Measurements from ENCODE around the gene GSG1L. TPM values are rescaled to one million over a fixed set of nuclear protein-coding genes. Genes with fewer than 3 reads are reported as not detected.

The GSG1L gene
- total and polyA plus RNA-seq, 9 of the 15 experiments (the other 6 are each of a cell fraction or from before 2014, with no cell fraction given): not detected

DNA sequence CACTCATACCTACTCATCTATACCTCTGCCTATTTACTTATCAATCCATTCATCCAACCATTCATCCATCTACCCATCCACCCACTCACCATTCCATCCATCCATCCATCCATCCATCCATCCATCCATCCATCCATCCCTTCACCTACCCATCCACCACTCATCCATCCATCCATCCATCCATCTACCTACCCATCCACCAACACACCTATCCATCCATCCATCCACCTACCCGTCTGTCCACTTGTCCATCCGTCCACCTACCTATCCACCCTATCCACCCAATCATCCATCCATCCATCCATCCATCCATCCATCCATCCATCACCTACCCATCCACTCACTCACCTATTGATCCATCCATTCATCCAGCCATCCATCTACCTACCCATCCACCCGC lies 235.7 kb downstream of the GSG1L start:
- TF ChIP-seq PCBP2 (IDR thresholded peaks at IDR 0.05; ENCODE audit: low read depth, low read length, poor library complexity, severe bottlenecking) (no peak), EWSR1 (IDR thresholded peaks at IDR 0.05; ENCODE audit: borderline replicate concordance, low read depth, partially characterized antibody) (no peak), NFE2 (IDR thresholded peaks at IDR 0.05; ENCODE audit: low read depth) (no peak), PRPF4 (IDR thresholded peaks at IDR 0.05; ENCODE audit: insufficient read depth, low read depth, low read length, poor library complexity, severe bottlenecking) (no peak), FOXA1 (IDR thresholded peaks at IDR 0.05; ENCODE audit: borderline replicate concordance) (no peak), TAF1 (IDR thresholded peaks at IDR 0.05; ENCODE audit: control insufficient read depth, extremely low read depth, insufficient read depth, low read length, severe bottlenecking) (no peak), HNRNPUL1 (IDR thresholded peaks at IDR 0.05; ENCODE audit: low read length) (no peak), ARID2 (IDR thresholded peaks at IDR 0.05) (no peak), HDAC8 (tag; IDR thresholded peaks at IDR 0.05) (no peak)
- TF ChIP-seq, protein P1, sequence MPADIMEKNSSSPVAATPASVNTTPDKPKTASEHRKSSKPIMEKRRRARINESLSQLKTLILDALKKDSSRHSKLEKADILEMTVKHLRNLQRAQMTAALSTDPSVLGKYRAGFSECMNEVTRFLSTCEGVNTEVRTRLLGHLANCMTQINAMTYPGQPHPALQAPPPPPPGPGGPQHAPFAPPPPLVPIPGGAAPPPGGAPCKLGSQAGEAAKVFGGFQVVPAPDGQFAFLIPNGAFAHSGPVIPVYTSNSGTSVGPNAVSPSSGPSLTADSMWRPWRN (IDR thresholded peaks at IDR 0.05; ENCODE audit: low read depth): no peak
- TF ChIP-seq, protein P2, sequence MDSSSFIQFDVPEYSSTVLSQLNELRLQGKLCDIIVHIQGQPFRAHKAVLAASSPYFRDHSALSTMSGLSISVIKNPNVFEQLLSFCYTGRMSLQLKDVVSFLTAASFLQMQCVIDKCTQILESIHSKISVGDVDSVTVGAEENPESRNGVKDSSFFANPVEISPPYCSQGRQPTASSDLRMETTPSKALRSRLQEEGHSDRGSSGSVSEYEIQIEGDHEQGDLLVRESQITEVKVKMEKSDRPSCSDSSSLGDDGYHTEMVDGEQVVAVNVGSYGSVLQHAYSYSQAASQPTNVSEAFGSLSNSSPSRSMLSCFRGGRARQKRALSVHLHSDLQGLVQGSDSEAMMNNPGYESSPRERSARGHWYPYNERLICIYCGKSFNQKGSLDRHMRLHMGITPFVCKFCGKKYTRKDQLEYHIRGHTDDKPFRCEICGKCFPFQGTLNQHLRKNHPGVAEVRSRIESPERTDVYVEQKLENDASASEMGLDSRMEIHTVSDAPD (CRISPR knock-in tag; IDR thresholded peaks at IDR 0.05): no peak
- ATAC-seq: no peak
- H2AFZ ChIP-seq (ENCODE audit: low read depth, low read length): no peak overlapping the region
- H3K27me3 ChIP-seq (ENCODE audit: control insufficient read depth in 2 of 2, insufficient read depth in 2 of 2, low read length in 2 of 2): peaks cover 0 to 21% of the 10 kb centered on the region in 2 experiments; a peak in 2 of 5 replicates
- no peak for DNase-seq (ENCODE audit: extremely low read depth in 1 of 4, low spot score in 3 of 4)
- H3K79me2 ChIP-seq (ENCODE audit: control insufficient read depth, insufficient read depth, low read length): no peaks in the 10 kb centered on the region
- H3K36me3 ChIP-seq (ENCODE audit: control insufficient read depth, insufficient read depth, low read length): no peaks in the 10 kb centered on the region
- FAIRE-seq: no peak
- CTCF ChIA-PET (ENCODE audit: low intra/inter-chr PET ratio): no interaction called here
- 0% methylated on average over 3 of the region's 3 CpGs for WGBS (ENCODE audit: insufficient coverage, low coverage, missing lambda C conversion rate)
- in situ Hi-C loops (cut with MboI) (no loop called here), intact Hi-C loops (cut with micrococcal nuclease) (no loop called here)
- H3K9ac ChIP-seq (ENCODE audit: insufficient read depth in 1 of 2, low read depth in 2 of 2, low read length in 2 of 2): no peak overlapping the region
- BruUV-seq (replicated peaks): no TSS peak
- H3K9me3 ChIP-seq (replicated peaks; ENCODE audit: control insufficient read depth, insufficient read depth, low read depth, low read length): no peaks in the 10 kb centered on the region
- H3K4me3 ChIP-seq: no peak overlapping the region
- POLR2A ChIA-PET: no interaction called here
- H3K9me1 ChIP-seq (ENCODE audit: control insufficient read depth, insufficient read depth, low read length): no peaks in the 10 kb centered on the region
- no peak overlapping the region for H3K27ac ChIP-seq (ENCODE audit: extremely low read depth, low read depth, low read length)
- no peaks in the 10 kb centered on the region for H3K4me1 ChIP-seq (replicated peaks in 1 of 2; ENCODE audit: control insufficient read depth in 2 of 2, insufficient read depth in 2 of 2, low read length in 2 of 2)
- no peak overlapping the region for H3K4me2 ChIP-seq (ENCODE audit: insufficient read depth, low read length)
- H4K20me1 ChIP-seq (replicated peaks; ENCODE audit: control insufficient read depth, insufficient read depth, low read length): peaks cover 4% of the 10 kb centered on the region; the same call in 1 of the 2 replicates

Measured in K562 (cell line).